Ishikawa (cell line): ENCODE results near the gene TMEM255B.

Experiments used
- CEBPB ChIP-seq: IDR thresholded peaks from 2 replicates; pipeline ENCODE4 v1.6.1; 2012
- CREB1 ChIP-seq: IDR thresholded peaks from 2 replicates; pipeline ENCODE4 v1.6.1; 2012; ENCODE audit warnings: low read depth
- EGR1 ChIP-seq: IDR thresholded peaks from 2 replicates; pipeline ENCODE4 v1.6.1; 2012
- EP300 ChIP-seq: IDR thresholded peaks from 2 replicates; pipeline ENCODE4 v1.6.1; 2012; ENCODE audit warnings: borderline replicate concordance
- FOXM1 ChIP-seq: IDR thresholded peaks from 2 replicates; pipeline ENCODE4 v1.6.1; 2012; ENCODE audit warnings: low read depth, borderline replicate concordance
- NFIC ChIP-seq: IDR thresholded peaks from 2 replicates; pipeline ENCODE4 v1.6.1; 2012
- RAD21 ChIP-seq: IDR thresholded peaks from 2 replicates; pipeline ENCODE4 v1.6.1; 2012; ENCODE audit warnings: low read depth
- TAF1 ChIP-seq: IDR thresholded peaks from 2 replicates; pipeline ENCODE4 v1.6.1; 2012; ENCODE audit warnings: low read depth, mild to moderate bottlenecking
- TCF12 ChIP-seq: IDR thresholded peaks from 2 replicates; pipeline ENCODE4 v1.6.1; 2012; ENCODE audit warnings: low read depth
- TEAD4 ChIP-seq: IDR thresholded peaks from 2 replicates; pipeline ENCODE4 v1.6.1; 2012
- USF1 ChIP-seq: IDR thresholded peaks from 2 replicates; pipeline ENCODE4 v1.6.1; 2012
- YY1 ChIP-seq: IDR thresholded peaks from 2 replicates; pipeline ENCODE4 v1.6.1; 2012; ENCODE audit warnings: low read depth
- ZBTB7A ChIP-seq: IDR thresholded peaks from 2 replicates; pipeline ENCODE4 v1.6.1; 2012; ENCODE audit warnings: low read depth
- TF ChIP-seq, protein P1 (sequence below): IDR thresholded peaks from 2 replicates; pipeline ENCODE4 v1.6.1; 2012; ENCODE audit warnings: low read depth, mild to moderate bottlenecking
- TF ChIP-seq, protein P2 (sequence below): IDR thresholded peaks from 2 replicates; pipeline ENCODE4 v1.6.1; 2012

Gene TMEM255B

GRCh38 chr13:113853518-113854237 lies 94.7 kb downstream of the TMEM255B start:
- TF ChIP-seq RAD21 (no peak), TCF12 (no peak), TAF1 (no peak), USF1 (no peak), EGR1 (no peak), NFIC (no peak), CEBPB (no peak), CREB1 (no peak), EP300 (no peak), TEAD4 (no peak), YY1 (no peak), ZBTB7A (no peak), FOXM1 (no peak)
- TF ChIP-seq, protein P1, sequence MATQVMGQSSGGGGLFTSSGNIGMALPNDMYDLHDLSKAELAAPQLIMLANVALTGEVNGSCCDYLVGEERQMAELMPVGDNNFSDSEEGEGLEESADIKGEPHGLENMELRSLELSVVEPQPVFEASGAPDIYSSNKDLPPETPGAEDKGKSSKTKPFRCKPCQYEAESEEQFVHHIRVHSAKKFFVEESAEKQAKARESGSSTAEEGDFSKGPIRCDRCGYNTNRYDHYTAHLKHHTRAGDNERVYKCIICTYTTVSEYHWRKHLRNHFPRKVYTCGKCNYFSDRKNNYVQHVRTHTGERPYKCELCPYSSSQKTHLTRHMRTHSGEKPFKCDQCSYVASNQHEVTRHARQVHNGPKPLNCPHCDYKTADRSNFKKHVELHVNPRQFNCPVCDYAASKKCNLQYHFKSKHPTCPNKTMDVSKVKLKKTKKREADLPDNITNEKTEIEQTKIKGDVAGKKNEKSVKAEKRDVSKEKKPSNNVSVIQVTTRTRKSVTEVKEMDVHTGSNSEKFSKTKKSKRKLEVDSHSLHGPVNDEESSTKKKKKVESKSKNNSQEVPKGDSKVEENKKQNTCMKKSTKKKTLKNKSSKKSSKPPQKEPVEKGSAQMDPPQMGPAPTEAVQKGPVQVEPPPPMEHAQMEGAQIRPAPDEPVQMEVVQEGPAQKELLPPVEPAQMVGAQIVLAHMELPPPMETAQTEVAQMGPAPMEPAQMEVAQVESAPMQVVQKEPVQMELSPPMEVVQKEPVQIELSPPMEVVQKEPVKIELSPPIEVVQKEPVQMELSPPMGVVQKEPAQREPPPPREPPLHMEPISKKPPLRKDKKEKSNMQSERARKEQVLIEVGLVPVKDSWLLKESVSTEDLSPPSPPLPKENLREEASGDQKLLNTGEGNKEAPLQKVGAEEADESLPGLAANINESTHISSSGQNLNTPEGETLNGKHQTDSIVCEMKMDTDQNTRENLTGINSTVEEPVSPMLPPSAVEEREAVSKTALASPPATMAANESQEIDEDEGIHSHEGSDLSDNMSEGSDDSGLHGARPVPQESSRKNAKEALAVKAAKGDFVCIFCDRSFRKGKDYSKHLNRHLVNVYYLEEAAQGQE, result no peak
- TF ChIP-seq, protein P2, sequence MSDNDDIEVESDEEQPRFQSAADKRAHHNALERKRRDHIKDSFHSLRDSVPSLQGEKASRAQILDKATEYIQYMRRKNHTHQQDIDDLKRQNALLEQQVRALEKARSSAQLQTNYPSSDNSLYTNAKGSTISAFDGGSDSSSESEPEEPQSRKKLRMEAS, result no peak

GRCh38 chr13:113854238-113855011 lies 95.4 kb downstream of the TMEM255B start:
- TF ChIP-seq TCF12 (no peak), NFIC (no peak), USF1 (no peak), FOXM1 (no peak), YY1 (no peak), EGR1 (no peak), TEAD4 (no peak), RAD21 (no peak), EP300 (no peak)
- TF ChIP-seq, protein P2, result no peak

DNA sequence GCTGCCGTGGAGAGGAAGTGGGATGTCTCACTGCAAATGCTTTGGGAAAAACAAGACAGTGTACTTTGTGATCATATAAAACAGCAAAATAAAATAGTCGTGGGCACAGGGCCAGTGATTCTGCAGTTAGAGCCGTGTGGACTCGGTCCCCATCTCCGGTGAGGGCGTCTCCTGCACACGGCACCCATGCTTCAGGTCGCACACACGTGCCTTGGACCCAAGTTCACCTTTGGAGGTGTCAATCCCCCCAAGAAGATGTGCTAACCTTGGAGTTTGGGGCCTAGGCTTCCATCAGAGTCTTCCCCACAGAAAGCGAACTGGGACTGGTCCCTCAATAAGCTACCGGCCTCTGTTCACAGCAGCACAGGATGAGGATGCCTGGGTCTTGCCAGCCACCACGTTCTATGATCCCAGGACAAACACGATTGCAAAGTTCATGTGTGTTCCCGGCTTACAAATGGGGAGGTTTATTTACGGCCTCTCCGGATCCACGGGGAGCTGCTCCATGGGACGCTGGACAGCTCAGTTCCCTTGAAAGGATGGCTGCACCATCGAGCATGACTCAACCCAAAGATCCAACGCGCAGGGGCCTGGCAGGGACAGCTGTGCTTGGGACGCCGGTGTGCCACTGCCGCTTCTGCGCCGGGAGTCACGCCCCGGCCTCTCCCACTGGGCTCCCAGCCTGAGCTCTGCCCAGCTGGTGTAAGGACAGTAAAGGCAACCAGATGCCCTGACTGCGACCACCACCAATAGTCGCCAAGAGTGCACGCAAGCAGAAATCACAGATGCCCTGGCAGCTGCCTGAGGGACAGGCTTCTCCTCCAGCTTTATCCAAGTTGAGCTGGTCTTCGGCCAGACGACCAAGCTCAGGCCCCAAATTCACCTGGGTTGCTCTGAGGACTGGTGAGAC lies 96.2 kb downstream of the TMEM255B start:
- TF ChIP-seq NFIC (no peak), EGR1 (no peak), CEBPB (no peak), YY1 (no peak), TCF12 (no peak), EP300 (no peak), TAF1 (no peak)
- TF ChIP-seq, protein P1, result no peak

DNA sequence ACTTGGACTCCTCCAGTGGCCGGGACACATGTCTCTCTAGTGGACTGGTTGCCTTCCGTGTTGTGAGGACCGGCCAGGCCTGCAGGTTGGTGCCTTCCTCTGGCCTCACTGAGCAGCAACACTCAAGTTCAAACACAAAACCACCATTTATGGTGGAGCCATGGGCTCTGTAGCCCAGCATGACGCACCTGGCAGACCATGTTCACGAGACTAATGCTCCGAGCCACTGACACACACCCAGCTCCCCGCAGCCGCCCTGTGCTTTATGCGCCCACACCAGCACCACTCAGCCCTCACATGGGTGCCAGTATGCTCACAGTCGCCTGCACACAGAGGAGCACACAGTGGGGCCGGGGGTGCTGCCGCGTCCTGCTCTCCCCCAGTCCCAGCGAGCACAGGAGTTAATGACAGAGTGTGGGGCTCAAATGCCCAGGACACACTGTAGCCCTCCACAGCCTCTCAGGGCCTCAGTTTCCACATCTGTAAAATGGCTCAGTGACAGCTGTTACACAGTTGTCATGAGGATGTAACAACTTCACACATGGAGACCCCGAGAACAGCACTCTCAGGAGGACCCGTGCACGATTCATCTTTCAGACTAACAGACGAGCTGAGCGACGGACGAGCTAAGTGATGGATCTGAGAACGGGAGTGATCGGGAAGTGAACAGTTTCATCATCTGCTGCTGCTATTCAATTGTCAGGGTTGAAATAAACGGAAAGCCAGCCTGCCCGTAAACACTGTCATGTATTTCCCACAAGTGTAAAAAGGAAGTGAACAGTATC lies 97.1 kb downstream of the TMEM255B start:
- TF ChIP-seq FOXM1 (no peak), ZBTB7A (no peak), USF1 (no peak), NFIC (no peak), CREB1 (no peak), TCF12 (no peak), EGR1 (no peak), RAD21 (no peak), TEAD4 (no peak), CEBPB (no peak), EP300 (no peak), YY1 (no peak), TAF1 (no peak)
- TF ChIP-seq, protein P1, result no peak
- TF ChIP-seq, protein P2, result no peak
